Neutrophil (primary cell): Measurements from ENCODE around the gene PDRG1.

Experiments
- H3K27ac ChIP-seq: fragments of 200-600 bp; sonication (generic); 2 replicates; pipeline ENCODE4 v1.5.1; 2016; ENCODE audit warnings: mild to moderate bottlenecking, moderate library complexity
- H3K27me3 ChIP-seq: fragments of 200-600 bp; sonication (generic); 2 replicates; pipeline ENCODE4 v1.6.0; 2016; ENCODE audit warnings: mild to moderate bottlenecking
- H3K36me3 ChIP-seq: fragments of 200-600 bp; sonication (generic); 2 replicates; pipeline ENCODE4 v1.5.1; 2017
- H3K4me1 ChIP-seq, 2 experiments: fragments of 200-600 bp in 1 of 2; sonication (generic) in 1 of 2; 1 replicate in 1 of 2; 2 replicates in 1 of 2; pipeline versions ENCODE4 v1.5.1 to v1.6.1; 2013 to 2016; ENCODE audit warnings: low read depth in 1 of 2, low read length in 1 of 2, mild to moderate bottlenecking in 1 of 2, moderate library complexity in 1 of 2; ENCODE audit not compliant: control insufficient read depth in 1 of 2, insufficient read depth in 1 of 2
- H3K4me3 ChIP-seq, 2 experiments: fragments of 200-600 bp in 1 of 2; sonication (generic) in 1 of 2; 1 replicate in 1 of 2; 2 replicates in 1 of 2; pipeline ENCODE4 v1.5.1; 2013 to 2016; ENCODE audit warnings: low read depth in 1 of 2, low read length in 1 of 2, mild to moderate bottlenecking in 1 of 2, moderate library complexity in 1 of 2
- H3K9me3 ChIP-seq: fragments of 200-600 bp; sonication (generic); 2 replicates; pipeline ENCODE4 v1.5.1; 2016
- CTCF ChIP-seq: fragments of 200-600 bp; sonication (generic); IDR thresholded peaks from 2 replicates; pipeline ENCODE4 v1.5.1; 2016; ENCODE audit warnings: antibody characterized with exemption

PDRG1 gene

DNA sequence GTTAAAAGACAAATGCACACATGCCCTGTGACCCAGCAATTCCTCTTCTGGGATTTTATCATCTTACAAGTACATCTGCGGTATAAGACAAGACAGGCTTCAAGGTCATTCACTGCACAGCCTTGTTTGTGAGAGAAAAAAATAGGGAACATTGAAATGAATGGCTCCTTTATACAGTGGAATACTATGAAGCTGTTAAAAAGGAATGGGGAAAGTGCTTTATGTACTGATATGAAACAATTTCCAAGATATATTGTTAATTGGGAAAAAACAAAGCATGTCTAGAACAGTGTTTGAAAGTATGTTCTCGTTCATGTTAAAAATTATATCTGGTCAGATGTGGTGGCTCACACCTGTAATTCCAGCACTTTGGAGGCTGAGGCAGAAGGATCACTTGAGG lies 25.4 kb downstream of the PDRG1 start:
- Histone ChIP-seq H3K36me3 (no peaks in the 10 kb centered on the region), H3K27ac (no peak overlapping the region), H3K9me3 (no peaks in the 10 kb centered on the region), H3K27me3 (peaks cover 5% of the 10 kb centered on the region), H3K4me1 (no peaks in the 10 kb centered on the region), H3K4me3 (no peak overlapping the region)
- no peak for TF ChIP-seq CTCF

DNA sequence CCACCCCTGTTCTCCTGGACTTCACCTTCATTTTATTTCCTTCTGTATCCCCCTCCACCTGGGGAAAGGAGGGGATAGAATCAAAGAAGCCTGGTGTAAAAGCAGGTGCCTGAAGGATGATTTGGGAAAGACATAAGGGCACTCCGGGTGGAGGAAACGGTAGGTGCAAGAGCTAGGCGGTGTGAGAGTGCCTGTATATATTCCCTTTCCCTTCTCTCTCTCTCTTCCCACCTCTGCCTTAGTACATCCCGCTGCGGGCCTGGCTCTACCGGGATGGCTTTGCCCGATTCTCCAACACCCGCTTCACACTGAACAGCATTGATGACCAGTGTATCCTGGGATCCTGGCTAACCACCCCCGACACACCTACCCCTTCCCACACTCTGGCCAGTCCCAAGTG lies 26.2 kb downstream of the PDRG1 start:
- H3K4me1 ChIP-seq = no peaks in the 10 kb centered on the region
- no peak for TF ChIP-seq CTCF
- peaks cover 5% of the 10 kb centered on the region for H3K27me3 ChIP-seq
- H3K9me3 ChIP-seq = no peaks in the 10 kb centered on the region
- no peak overlapping the region for H3K27ac ChIP-seq
- H3K4me3 ChIP-seq = no peak overlapping the region
- no peaks in the 10 kb centered on the region for H3K36me3 ChIP-seq

DNA sequence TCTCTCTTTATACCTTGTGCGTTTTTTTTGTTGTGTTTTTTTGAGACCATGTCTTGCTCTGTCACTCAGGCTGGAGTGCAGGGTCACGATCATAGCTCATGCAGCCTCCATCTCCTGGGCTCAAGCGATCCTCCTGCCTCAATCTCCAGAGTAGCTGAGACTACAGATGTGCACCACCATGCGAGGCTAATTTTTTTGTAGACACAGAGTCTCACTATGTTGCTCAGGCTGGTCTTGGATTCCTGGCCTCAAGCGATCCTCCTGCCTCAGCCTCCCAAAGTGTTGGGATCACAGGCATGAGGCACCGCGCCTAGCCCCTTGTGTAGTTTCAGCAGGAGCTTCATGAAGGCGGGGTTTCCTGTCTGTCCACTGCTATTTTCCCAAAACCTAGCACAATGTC lies 27.3 kb downstream of the PDRG1 start:
- peaks cover 5% of the 10 kb centered on the region for H3K27me3 ChIP-seq
- H3K4me3 ChIP-seq = no peak overlapping the region
- no peak overlapping the region for H3K27ac ChIP-seq
- no peaks in the 10 kb centered on the region for H3K9me3 ChIP-seq
- H3K4me1 ChIP-seq = no peaks in the 10 kb centered on the region
- no peaks in the 10 kb centered on the region for H3K36me3 ChIP-seq
- no peak for TF ChIP-seq CTCF

- H3K27ac ChIP-seq = no peak overlapping the region
- peaks cover 5% of the 10 kb centered on the region for H3K27me3 ChIP-seq
- TF ChIP-seq CTCF = no peak
- H3K36me3 ChIP-seq = no peaks in the 10 kb centered on the region
- no peaks in the 10 kb centered on the region for H3K9me3 ChIP-seq
- H3K4me3 ChIP-seq = no peak overlapping the region
- no peaks in the 10 kb centered on the region for H3K4me1 ChIP-seq
Measured at GRCh38 chr20:31923388-31924331, 28.2 kb downstream of the PDRG1 start.

- no peak overlapping the region for H3K4me3 ChIP-seq
- H3K36me3 ChIP-seq = no peaks in the 10 kb centered on the region
- no peaks in the 10 kb centered on the region for H3K9me3 ChIP-seq
- TF ChIP-seq CTCF = no peak
- H3K27me3 ChIP-seq = peaks cover 5% of the 10 kb centered on the region
- H3K27ac ChIP-seq = no peak overlapping the region
- no peaks in the 10 kb centered on the region for H3K4me1 ChIP-seq
Measured at GRCh38 chr20:31922588-31922987, 29.3 kb downstream of the PDRG1 start.
